Right ventricle myocardium superior (tissue), 1 donor: ENCODE results near the gene CFAP126. TPM values are rescaled to one million over a fixed set of nuclear protein-coding genes. Genes with fewer than 3 reads are reported as not detected.
"Not testable (repeated sequence)": the region's sequence is repeated elsewhere in the genome, so short reads cannot be mapped to it uniquely, and the experiment has no call there.

Experiments used
- ATAC-seq: fragments of 200-7000 bp; cut with Tn5 transposase; one replicate; pipeline ENCODE4 v1.9.1; 2020; ENCODE audit warnings: mild to moderate bottlenecking; ENCODE audit not compliant: poor library complexity
- DNase-seq: peaks from one replicate; pipeline ENCODE4 v3.0.0-alpha.2; 2020
- intact Hi-C: fragments of 100-400 bp; cut with DNase I; formaldehyde crosslinking; loops from one replicate; pipeline ENCODE4 v1.11.2; 2022
- total RNA-seq: library from RNA; stranded (reverse); fragmentation: NEBNext Ultra II Directional; extraction: Animal tissue kit (Norgen Biotek cat#: 25700); gene quantifications from one replicate; pipeline ENCODE4 v1.2.1, GENCODE V29; 2021
- donor health status: DM: no; HTN: yes; CAD: no; lungs with severe emphysema.

CFAP126 gene
- total RNA-seq, 1 donor from 2014 or later: not detected

DNA sequence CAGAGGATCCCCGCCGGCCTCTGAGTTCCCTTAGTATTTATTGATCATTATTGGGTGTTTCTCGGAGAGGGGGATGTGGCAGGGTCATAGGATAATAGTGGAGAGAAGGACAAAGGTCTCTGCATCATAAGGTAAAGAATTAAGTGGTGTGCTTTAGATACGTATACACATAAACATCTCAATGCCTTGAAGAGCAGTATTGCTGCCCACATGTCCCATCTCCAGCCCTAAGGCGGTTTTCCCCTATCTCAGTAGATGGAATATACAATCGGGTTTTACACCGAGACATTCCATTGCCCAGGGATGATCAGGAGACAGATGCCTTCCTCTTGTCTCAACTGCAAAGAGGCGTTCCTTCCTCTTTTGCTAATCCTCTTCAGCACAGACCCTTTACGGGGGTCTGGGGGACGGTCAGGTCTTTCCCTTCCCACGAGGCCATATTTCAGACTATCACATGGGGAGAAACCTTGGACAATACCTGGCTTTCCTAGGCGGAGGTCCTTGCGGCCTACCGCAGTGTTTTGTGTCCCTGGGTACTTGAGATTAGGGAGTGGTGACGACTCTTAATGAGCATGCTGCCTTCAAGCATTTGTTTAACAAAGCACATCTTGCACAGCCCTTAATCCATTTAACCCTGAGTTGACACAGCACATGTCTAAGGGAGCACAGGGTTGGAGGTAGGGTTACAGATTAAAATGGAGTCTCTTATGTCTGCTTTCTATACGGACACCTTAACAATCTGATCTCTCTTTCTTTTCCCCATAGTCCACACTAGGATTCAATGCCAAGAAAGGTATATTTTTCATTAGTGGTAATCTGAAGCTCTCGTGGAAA is 51.6 kb downstream of the CFAP126 start:
- ATAC-seq, intact Hi-C loops, DNase-seq: not testable (repeated sequence)

Other genes with a start within 250 kb of the CFAP126 start
- 62.3 TPM for gene PFDN2, start 249.8 kb downstream of the CFAP126 start, total RNA-seq
- gene NIT1, start 249.8 kb downstream of the CFAP126 start, total RNA-seq: 33.8 TPM
- 26.6 TPM for gene DEDD, start 235.2 kb downstream of the CFAP126 start, total RNA-seq
- gene UFC1, start 213.9 kb downstream of the CFAP126 start, total RNA-seq: 81.0 TPM
- 19.0 TPM for gene USP21, start 208.4 kb downstream of the CFAP126 start, total RNA-seq
- 17.1 TPM for gene PPOX, start 201.4 kb downstream of the CFAP126 start, total RNA-seq
- gene B4GALT3, start 190.4 kb downstream of the CFAP126 start, total RNA-seq: 20.3 TPM
- 7.0 TPM for gene ADAMTS4, start 168.8 kb downstream of the CFAP126 start, total RNA-seq
- gene NDUFS2, start 165.5 kb downstream of the CFAP126 start, total RNA-seq: 308 TPM
- gene FCER1G, start 152.6 kb downstream of the CFAP126 start, total RNA-seq: 21.5 TPM
- 1.2 TPM for gene APOA2, start 144.2 kb downstream of the CFAP126 start, total RNA-seq
- gene TOMM40L, start 141.8 kb downstream of the CFAP126 start, total RNA-seq: 36.9 TPM
- gene NR1I3, start 129.7 kb downstream of the CFAP126 start, total RNA-seq: not detected
- gene PCP4L1, start 109.1 kb downstream of the CFAP126 start, total RNA-seq: 0.22 TPM
- gene MPZ, start 57.9 kb downstream of the CFAP126 start, total RNA-seq: 4.8 TPM
- gene SDHC, start 53.5 kb downstream of the CFAP126 start, total RNA-seq: 422 TPM
- 13.6 TPM for gene FCGR2A, start 137.6 kb upstream of the CFAP126 start, total RNA-seq
- gene HSPA6, start 156.7 kb upstream of the CFAP126 start, total RNA-seq: 1.3 TPM
- gene FCGR3A, start 181.9 kb upstream of the CFAP126 start, total RNA-seq: 23.0 TPM